HepG2 (cell line): Measurements from ENCODE around the gene BLVRB. TPM values are rescaled to one million over a fixed set of nuclear protein-coding genes. Genes with fewer than 3 reads are reported as not detected.

Experiments used
- CHD4 ChIP-seq: fragments of 200-600 bp; sonication (generic); IDR thresholded peaks from 2 replicates; pipeline ENCODE4 v1.7.0; 2017; ENCODE audit warnings: mild to moderate bottlenecking, low read length, borderline replicate concordance
- ISL2 ChIP-seq: sonication (generic); formaldehyde crosslinking; IDR thresholded peaks from 2 replicates; pipeline ENCODE4 v1.5.0; 2020; ENCODE audit warnings: missing genetic modification reagents
- MZF1 ChIP-seq: sonication (generic); formaldehyde crosslinking; IDR thresholded peaks from 2 replicates; pipeline ENCODE4 v1.8.1; 2023; ENCODE audit warnings: mild to moderate bottlenecking, missing genetic modification reagents, borderline replicate concordance
- POLR2A ChIP-seq, 2 experiments: IDR thresholded peaks; 2 replicates each; pipeline ENCODE4 v1.6.1; 2011; ENCODE audit warnings: low read depth in 2 of 2, low read length in 2 of 2, mild to moderate bottlenecking in 1 of 2, moderate library complexity in 1 of 2; ENCODE audit not compliant: insufficient read depth in 1 of 2
- ZBTB3 ChIP-seq: sonication (generic); formaldehyde crosslinking; IDR thresholded peaks from 2 replicates; pipeline ENCODE4 v1.4.0; 2020; ENCODE audit warnings: low read depth, mild to moderate bottlenecking, moderate library complexity, missing genetic modification reagents, borderline replicate concordance
- ZNF101 ChIP-seq: sonication (generic); formaldehyde crosslinking; IDR thresholded peaks from 2 replicates; pipeline ENCODE4 v1.4.0; 2020; ENCODE audit warnings: mild to moderate bottlenecking, low read depth, missing genetic modification reagents, borderline replicate concordance
- ZNF598 ChIP-seq: sonication (generic); formaldehyde crosslinking; IDR thresholded peaks from 2 replicates; pipeline ENCODE4 v1.5.1; 2020; ENCODE audit warnings: mild to moderate bottlenecking, missing genetic modification reagents, borderline replicate concordance
- ZNF782 ChIP-seq: sonication (generic); formaldehyde crosslinking; IDR thresholded peaks from 2 replicates; pipeline ENCODE4 v1.4.0; 2020; ENCODE audit warnings: missing genetic modification reagents, mild to moderate bottlenecking, borderline replicate concordance
- polyA plus RNA-seq, 8 experiments: library from polyadenylated mRNA; depleted of rRNA in 3 of 8; stranded (reverse) in 7 of 8; unstranded in 1 of 8; fragments of >200 nt; fragmentation: Illumina TruSeq in 4 of 8; extraction: Trizol in 4 of 8; gene quantifications; 2 replicates each; pipeline versions ENCODE4 v1.2.1 to v1.2.3, GENCODE V29; 2011 to 2016; ENCODE audit warnings: low read depth in 4 of 8, missing spikeins in 1 of 8, mixed read lengths in 1 of 8; ENCODE audit not compliant: insufficient read depth in 1 of 8
- total RNA-seq, 5 experiments: library from RNA; depleted of rRNA; stranded (reverse); fragments of >200 nt; fragmentation: Illumina TruSeq; extraction: Trizol; gene quantifications; 2 replicates each; pipeline ENCODE4 v1.2.3, GENCODE V29; 2016; ENCODE audit warnings: low read depth in 1 of 5
- TF ChIP-seq, protein P1 (sequence below): sonication (generic); formaldehyde crosslinking; IDR thresholded peaks from 2 replicates; pipeline ENCODE4 v1.4.0; 2020; ENCODE audit warnings: missing genetic modification reagents
- TF ChIP-seq, protein P2 (sequence below): sonication (generic); formaldehyde crosslinking; IDR thresholded peaks from 2 replicates; pipeline ENCODE4 v1.5.0; 2020; ENCODE audit warnings: missing genetic modification reagents
- TF ChIP-seq, protein P3 (sequence below): sonication (generic); formaldehyde crosslinking; IDR thresholded peaks from 2 replicates; pipeline ENCODE4 v1.4.0; 2020; ENCODE audit warnings: missing genetic modification reagents, borderline replicate concordance
- TF ChIP-seq, protein P4 (sequence below): sonication (generic); formaldehyde crosslinking; IDR thresholded peaks from one replicate; pipeline ENCODE4 v1.5.1; 2020; ENCODE audit warnings: mild to moderate bottlenecking, missing genetic modification reagents; ENCODE audit errors: not compliant biosample characterization

The BLVRB gene
- total and polyA plus RNA-seq, 2 of the 13 experiments (the other 11 are each of a cell fraction or from before 2014, with no cell fraction given): 25.9 to 51.4 TPM

DNA sequence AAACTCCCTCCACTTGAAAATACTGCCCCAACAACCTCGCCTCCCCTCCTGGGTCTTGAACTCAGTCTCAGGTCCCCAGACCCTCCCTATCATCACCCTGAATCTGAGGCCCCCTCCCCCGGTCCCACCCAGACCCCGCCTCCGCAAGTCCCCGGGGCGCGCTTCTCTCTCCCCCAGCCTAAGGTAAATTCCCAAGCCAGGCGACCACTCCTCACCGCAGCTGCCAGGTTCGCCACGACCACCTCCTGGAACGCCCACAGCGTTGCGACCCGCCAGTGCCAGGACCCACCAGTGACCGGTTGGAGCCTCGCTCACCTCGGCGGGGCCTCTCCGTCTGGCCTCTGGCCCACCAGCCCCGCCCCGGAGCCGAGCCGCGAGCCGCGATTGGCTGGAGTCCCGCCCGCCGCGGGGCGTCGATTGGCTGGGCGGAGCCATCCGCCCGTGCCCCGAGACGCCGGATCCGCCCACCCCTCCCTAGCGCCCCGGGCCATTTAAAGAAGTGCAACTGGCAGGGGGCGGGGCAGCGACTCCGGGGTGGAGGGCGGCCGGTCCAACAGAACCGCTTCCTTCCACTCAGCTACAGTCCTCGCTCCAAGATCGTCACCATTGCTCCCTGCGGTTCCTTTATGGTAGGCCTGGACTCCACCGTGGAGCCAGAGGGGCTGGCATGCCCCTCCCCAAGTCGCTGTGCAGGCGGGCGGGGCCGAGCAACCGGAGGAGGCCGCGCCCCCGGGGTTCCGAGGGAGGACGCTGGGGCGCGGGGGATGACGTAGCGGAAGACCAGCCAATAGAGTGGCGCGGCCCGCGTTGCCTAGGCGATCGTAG lies 21.3 kb downstream of the BLVRB start, which contains the start of gene SERTAD3 (continued):
- TF ChIP-seq ZNF598: 0 out of 2 replicates have a peak, but pooled peaks have one; percentile 62
- TF ChIP-seq, protein P1, sequence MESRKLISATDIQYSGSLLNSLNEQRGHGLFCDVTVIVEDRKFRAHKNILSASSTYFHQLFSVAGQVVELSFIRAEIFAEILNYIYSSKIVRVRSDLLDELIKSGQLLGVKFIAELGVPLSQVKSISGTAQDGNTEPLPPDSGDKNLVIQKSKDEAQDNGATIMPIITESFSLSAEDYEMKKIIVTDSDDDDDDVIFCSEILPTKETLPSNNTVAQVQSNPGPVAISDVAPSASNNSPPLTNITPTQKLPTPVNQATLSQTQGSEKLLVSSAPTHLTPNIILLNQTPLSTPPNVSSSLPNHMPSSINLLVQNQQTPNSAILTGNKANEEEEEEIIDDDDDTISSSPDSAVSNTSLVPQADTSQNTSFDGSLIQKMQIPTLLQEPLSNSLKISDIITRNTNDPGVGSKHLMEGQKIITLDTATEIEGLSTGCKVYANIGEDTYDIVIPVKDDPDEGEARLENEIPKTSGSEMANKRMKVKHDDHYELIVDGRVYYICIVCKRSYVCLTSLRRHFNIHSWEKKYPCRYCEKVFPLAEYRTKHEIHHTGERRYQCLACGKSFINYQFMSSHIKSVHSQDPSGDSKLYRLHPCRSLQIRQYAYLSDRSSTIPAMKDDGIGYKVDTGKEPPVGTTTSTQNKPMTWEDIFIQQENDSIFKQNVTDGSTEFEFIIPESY (CRISPR knock-in tag): no peak; the same call in 1 of the 2 replicates
- TF ChIP-seq POLR2A (IDR thresholded peaks at IDR 0.05; ENCODE audit: insufficient read depth in 1 of 2, low read depth in 2 of 2, low read length in 2 of 2): peak; percentile 87 to 97
- TF ChIP-seq, protein P2, sequence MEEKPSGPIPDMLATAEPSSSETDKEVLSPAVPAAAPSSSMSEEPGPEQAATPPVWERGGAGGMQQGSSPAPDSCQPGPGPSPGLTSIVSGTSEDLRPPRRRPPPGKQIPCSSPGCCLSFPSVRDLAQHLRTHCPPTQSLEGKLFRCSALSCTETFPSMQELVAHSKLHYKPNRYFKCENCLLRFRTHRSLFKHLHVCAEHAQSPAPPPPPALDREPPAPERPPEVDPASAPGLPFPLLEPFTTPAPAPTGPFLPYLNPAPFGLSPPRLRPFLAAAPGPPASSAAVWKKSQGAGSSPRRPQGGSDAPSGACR (CRISPR knock-in tag): peak; percentile 20; the same call in 1 of the 2 replicates
- TF ChIP-seq, protein P3, sequence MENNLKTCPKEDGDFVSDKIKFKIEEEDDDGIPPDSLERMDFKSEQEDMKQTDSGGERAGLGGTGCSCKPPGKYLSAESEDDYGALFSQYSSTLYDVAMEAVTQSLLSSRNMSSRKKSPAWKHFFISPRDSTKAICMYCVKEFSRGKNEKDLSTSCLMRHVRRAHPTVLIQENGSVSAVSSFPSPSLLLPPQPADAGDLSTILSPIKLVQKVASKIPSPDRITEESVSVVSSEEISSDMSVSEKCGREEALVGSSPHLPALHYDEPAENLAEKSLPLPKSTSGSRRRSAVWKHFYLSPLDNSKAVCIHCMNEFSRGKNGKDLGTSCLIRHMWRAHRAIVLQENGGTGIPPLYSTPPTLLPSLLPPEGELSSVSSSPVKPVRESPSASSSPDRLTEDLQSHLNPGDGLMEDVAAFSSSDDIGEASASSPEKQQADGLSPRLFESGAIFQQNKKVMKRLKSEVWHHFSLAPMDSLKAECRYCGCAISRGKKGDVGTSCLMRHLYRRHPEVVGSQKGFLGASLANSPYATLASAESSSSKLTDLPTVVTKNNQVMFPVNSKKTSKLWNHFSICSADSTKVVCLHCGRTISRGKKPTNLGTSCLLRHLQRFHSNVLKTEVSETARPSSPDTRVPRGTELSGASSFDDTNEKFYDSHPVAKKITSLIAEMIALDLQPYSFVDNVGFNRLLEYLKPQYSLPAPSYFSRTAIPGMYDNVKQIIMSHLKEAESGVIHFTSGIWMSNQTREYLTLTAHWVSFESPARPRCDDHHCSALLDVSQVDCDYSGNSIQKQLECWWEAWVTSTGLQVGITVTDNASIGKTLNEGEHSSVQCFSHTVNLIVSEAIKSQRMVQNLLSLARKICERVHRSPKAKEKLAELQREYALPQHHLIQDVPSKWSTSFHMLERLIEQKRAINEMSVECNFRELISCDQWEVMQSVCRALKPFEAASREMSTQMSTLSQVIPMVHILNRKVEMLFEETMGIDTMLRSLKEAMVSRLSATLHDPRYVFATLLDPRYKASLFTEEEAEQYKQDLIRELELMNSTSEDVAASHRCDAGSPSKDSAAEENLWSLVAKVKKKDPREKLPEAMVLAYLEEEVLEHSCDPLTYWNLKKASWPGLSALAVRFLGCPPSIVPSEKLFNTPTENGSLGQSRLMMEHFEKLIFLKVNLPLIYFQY (CRISPR knock-in tag): peak; percentile 93
- TF ChIP-seq MZF1 (CRISPR knock-in tag): peak; percentile 73; the same call in 1 of the 2 replicates
- 0 out of 2 replicates have a peak, but pooled peaks have one; percentile 47 for TF ChIP-seq ZNF782 (CRISPR knock-in tag)
- TF ChIP-seq, protein P4, sequence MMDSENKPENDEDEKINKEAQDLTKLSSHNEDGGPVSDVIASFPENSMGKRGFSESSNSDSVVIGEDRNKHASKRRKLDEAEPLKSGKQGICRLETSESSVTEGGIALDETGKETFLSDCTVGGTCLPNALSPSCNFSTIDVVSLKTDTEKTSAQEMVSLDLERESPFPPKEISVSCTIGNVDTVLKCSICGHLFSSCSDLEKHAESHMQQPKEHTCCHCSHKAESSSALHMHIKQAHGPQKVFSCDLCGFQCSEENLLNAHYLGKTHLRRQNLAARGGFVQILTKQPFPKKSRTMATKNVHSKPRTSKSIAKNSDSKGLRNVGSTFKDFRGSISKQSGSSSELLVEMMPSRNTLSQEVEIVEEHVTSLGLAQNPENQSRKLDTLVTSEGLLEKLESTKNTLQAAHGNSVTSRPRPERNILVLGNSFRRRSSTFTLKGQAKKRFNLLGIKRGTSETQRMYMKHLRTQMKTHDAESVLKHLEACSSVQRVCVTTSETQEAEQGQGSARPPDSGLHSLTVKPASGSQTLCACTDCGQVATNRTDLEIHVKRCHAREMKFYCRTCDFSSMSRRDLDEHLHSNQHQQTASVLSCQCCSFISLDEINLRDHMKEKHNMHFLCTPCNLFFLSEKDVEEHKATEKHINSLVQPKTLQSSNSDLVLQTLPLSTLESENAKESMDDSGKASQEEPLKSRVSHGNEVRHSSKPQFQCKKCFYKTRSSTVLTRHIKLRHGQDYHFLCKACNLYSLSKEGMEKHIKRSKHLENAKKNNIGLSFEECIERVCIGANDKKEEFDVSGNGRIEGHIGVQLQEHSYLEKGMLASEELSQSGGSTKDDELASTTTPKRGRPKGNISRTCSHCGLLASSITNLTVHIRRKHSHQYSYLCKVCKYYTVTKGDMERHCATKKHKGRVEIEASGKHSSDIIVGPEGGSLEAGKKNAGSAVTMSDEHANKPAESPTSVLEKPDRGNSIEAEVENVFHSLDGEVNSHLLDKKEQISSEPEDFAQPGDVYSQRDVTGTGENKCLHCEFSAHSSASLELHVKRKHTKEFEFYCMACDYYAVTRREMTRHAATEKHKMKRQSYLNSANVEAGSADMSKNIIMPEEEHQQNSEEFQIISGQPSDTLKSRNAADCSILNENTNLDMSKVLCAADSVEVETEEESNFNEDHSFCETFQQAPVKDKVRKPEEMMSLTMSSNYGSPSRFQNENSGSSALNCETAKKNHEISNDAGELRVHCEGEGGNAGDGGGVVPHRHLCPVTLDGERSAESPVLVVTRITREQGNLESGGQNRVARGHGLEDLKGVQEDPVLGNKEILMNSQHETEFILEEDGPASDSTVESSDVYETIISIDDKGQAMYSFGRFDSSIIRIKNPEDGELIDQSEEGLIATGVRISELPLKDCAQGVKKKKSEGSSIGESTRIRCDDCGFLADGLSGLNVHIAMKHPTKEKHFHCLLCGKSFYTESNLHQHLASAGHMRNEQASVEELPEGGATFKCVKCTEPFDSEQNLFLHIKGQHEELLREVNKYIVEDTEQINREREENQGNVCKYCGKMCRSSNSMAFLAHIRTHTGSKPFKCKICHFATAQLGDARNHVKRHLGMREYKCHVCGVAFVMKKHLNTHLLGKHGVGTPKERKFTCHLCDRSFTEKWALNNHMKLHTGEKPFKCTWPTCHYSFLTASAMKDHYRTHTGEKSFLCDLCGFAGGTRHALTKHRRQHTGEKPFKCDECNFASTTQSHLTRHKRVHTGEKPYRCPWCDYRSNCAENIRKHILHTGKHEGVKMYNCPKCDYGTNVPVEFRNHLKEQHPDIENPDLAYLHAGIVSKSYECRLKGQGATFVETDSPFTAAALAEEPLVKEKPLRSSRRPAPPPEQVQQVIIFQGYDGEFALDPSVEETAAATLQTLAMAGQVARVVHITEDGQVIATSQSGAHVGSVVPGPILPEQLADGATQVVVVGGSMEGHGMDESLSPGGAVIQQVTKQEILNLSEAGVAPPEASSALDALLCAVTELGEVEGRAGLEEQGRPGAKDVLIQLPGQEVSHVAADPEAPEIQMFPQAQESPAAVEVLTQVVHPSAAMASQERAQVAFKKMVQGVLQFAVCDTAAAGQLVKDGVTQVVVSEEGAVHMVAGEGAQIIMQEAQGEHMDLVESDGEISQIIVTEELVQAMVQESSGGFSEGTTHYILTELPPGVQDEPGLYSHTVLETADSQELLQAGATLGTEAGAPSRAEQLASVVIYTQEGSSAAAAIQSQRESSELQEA (CRISPR knock-in tag): peak; percentile 41
- no peak; the same call in 1 of the 2 replicates for TF ChIP-seq ZNF101
- no peak for TF ChIP-seq ZBTB3 (CRISPR knock-in tag)
- peak; percentile 58; the same call in 1 of the 2 replicates for TF ChIP-seq CHD4
- TF ChIP-seq ISL2 (CRISPR knock-in tag): peak; percentile 37
